ENCODE measurements around the gene SPRR4.

SPRR4 gene

DNA sequence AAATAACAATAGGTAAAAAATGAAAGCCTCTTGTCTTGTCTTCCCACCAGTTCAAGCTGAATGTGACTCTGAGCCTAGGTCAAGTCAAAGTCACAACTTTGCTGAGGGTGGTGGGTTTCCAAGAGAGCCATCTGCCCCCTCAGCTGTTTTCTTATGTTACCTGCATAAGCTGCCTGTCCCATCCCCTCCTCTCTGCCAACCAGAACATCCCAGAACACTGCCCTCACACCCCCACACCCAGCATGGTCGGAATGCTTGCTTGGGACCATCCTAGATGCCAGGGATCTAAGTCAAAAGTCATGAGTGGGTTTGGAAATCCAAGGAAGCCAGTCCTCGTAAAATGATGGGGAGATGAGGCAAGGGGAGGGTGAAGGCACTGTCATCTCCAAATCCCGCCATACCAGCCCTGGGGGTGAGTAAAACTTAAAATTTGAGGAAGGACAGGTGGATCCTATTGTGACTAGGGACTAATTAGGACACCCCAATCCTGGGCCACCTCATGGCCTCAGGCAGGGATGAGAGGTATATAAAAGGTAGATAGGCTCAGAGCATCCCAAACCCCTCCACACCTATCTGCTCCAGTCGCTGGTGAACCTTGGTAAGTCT is 23.7 kb upstream of the SPRR4 start, which contains the start of gene SPRR5:
Gene SPRR5, plus strand, starts transcription at position 556 of the 606 bp plus-strand sequence. CDS start 1,349 bp downstream, outside the sequence.
- Histone ChIP-seq H3K4me3 (ENCODE audit: low read length in 2 of 2) (no peak within 1 kb of the TSS), H3K27me3 (ENCODE audit: control insufficient read depth in 2 of 2, insufficient read depth in 2 of 2, low read length in 2 of 2) (no peaks in the 10 kb centered on the region), H3K36me3 (ENCODE audit: control insufficient read depth in 2 of 2, insufficient read depth in 2 of 2, low read length in 2 of 2) (no peaks in the 10 kb centered on the region), H3K9ac (ENCODE audit: low read depth in 1 of 2, low read length in 2 of 2) (no peak within 1 kb of the TSS), H3K9me3 (ENCODE audit: control insufficient read depth in 2 of 2, low read length in 2 of 2) (no peaks in the 10 kb centered on the region), H3K27ac (ENCODE audit: low read depth in 2 of 2, low read length in 2 of 2) (no peak within 1 kb of the TSS), H3K4me1 (ENCODE audit: control insufficient read depth in 2 of 2, insufficient read depth in 2 of 2, low read length in 2 of 2) (no peaks in the 10 kb centered on the region)

- Histone ChIP-seq H3K9me3 (ENCODE audit: control insufficient read depth in 2 of 2, low read length in 2 of 2) (no peaks in the 10 kb centered on the region), H3K9ac (ENCODE audit: low read depth in 1 of 2, low read length in 2 of 2) (no peak overlapping the region)
These were observed 18.7 kb upstream of the SPRR4 start for GRCh38 chr1:152951711-152952110.

GRCh38 chr1:152953761-152954160 is 16.7 kb upstream of the SPRR4 start:
- H3K27ac ChIP-seq (ENCODE audit: low read depth in 2 of 2, low read length in 2 of 2) = no peak overlapping the region
- no peak overlapping the region for H3K9ac ChIP-seq (ENCODE audit: low read depth in 1 of 2, low read length in 2 of 2)
- no peaks in the 10 kb centered on the region for H3K4me1 ChIP-seq (ENCODE audit: control insufficient read depth in 2 of 2, insufficient read depth in 2 of 2, low read length in 2 of 2)
- H3K4me3 ChIP-seq (ENCODE audit: low read length in 2 of 2) = no peak overlapping the region
- no peaks in the 10 kb centered on the region for H3K9me3 ChIP-seq (ENCODE audit: control insufficient read depth in 2 of 2, low read length in 2 of 2)
- H3K27me3 ChIP-seq (ENCODE audit: control insufficient read depth in 2 of 2, insufficient read depth in 2 of 2, low read length in 2 of 2) = no peaks in the 10 kb centered on the region
- no peaks in the 10 kb centered on the region for H3K36me3 ChIP-seq (ENCODE audit: control insufficient read depth in 2 of 2, insufficient read depth in 2 of 2, low read length in 2 of 2)

More at GRCh38 chr1:152951711-152952110, 18.7 kb upstream of the SPRR4 start:
- H3K27me3 ChIP-seq (ENCODE audit: control insufficient read depth in 2 of 2, insufficient read depth in 2 of 2, low read length in 2 of 2) = no peaks in the 10 kb centered on the region
- H3K4me3 ChIP-seq (ENCODE audit: low read length in 2 of 2) = no peak overlapping the region
- H3K27ac ChIP-seq (ENCODE audit: low read depth in 2 of 2, low read length in 2 of 2) = no peak overlapping the region
- H3K36me3 ChIP-seq (ENCODE audit: control insufficient read depth in 2 of 2, insufficient read depth in 2 of 2, low read length in 2 of 2) = no peaks in the 10 kb centered on the region
- no peaks in the 10 kb centered on the region for H3K4me1 ChIP-seq (ENCODE audit: control insufficient read depth in 2 of 2, insufficient read depth in 2 of 2, low read length in 2 of 2)

GRCh38 chr1:152954436-152954835 is 16.0 kb upstream of the SPRR4 start:
- Histone ChIP-seq H3K9me3 (ENCODE audit: control insufficient read depth in 2 of 2, low read length in 2 of 2) (no peaks in the 10 kb centered on the region), H3K36me3 (ENCODE audit: control insufficient read depth in 2 of 2, insufficient read depth in 2 of 2, low read length in 2 of 2) (no peaks in the 10 kb centered on the region), H3K9ac (ENCODE audit: low read depth in 1 of 2, low read length in 2 of 2) (no peak overlapping the region), H3K27ac (ENCODE audit: low read depth in 2 of 2, low read length in 2 of 2) (no peak overlapping the region), H3K27me3 (ENCODE audit: control insufficient read depth in 2 of 2, insufficient read depth in 2 of 2, low read length in 2 of 2) (no peaks in the 10 kb centered on the region), H3K4me1 (ENCODE audit: control insufficient read depth in 2 of 2, insufficient read depth in 2 of 2, low read length in 2 of 2) (no peaks in the 10 kb centered on the region), H3K4me3 (ENCODE audit: low read length in 2 of 2) (no peak overlapping the region)

GRCh38 chr1:152957561-152957960 is 12.9 kb upstream of the SPRR4 start:
- Histone ChIP-seq H3K4me1 (ENCODE audit: control insufficient read depth in 2 of 2, insufficient read depth in 2 of 2, low read length in 2 of 2) (no peaks in the 10 kb centered on the region), H3K27ac (ENCODE audit: low read depth in 2 of 2, low read length in 2 of 2) (no peak overlapping the region), H3K27me3 (ENCODE audit: control insufficient read depth in 2 of 2, insufficient read depth in 2 of 2, low read length in 2 of 2) (no peaks in the 10 kb centered on the region), H3K4me3 (ENCODE audit: low read length in 2 of 2) (no peak overlapping the region), H3K9ac (ENCODE audit: low read depth in 1 of 2, low read length in 2 of 2) (no peak overlapping the region), H3K9me3 (ENCODE audit: control insufficient read depth in 2 of 2, low read length in 2 of 2) (no peaks in the 10 kb centered on the region), H3K36me3 (ENCODE audit: control insufficient read depth in 2 of 2, insufficient read depth in 2 of 2, low read length in 2 of 2) (no peaks in the 10 kb centered on the region)

GRCh38 chr1:152959273-152959672 is 11.2 kb upstream of the SPRR4 start:
- Histone ChIP-seq H3K4me1 (ENCODE audit: control insufficient read depth in 2 of 2, insufficient read depth in 2 of 2, low read length in 2 of 2) (no peaks in the 10 kb centered on the region), H3K4me3 (ENCODE audit: low read length in 2 of 2) (no peak overlapping the region), H3K36me3 (ENCODE audit: control insufficient read depth in 2 of 2, insufficient read depth in 2 of 2, low read length in 2 of 2) (no peaks in the 10 kb centered on the region), H3K9me3 (ENCODE audit: control insufficient read depth in 2 of 2, low read length in 2 of 2) (no peaks in the 10 kb centered on the region), H3K27ac (ENCODE audit: low read depth in 2 of 2, low read length in 2 of 2) (no peak overlapping the region), H3K27me3 (ENCODE audit: control insufficient read depth in 2 of 2, insufficient read depth in 2 of 2, low read length in 2 of 2) (no peaks in the 10 kb centered on the region), H3K9ac (ENCODE audit: low read depth in 1 of 2, low read length in 2 of 2) (no peak overlapping the region)

- Histone ChIP-seq H3K9me3 (ENCODE audit: control insufficient read depth in 2 of 2, low read length in 2 of 2) (no peaks in the 10 kb centered on the region), H3K27me3 (ENCODE audit: control insufficient read depth in 2 of 2, insufficient read depth in 2 of 2, low read length in 2 of 2) (no peaks in the 10 kb centered on the region), H3K27ac (ENCODE audit: low read depth in 2 of 2, low read length in 2 of 2) (no peak overlapping the region), H3K4me3 (ENCODE audit: low read length in 2 of 2) (no peak overlapping the region), H3K36me3 (ENCODE audit: control insufficient read depth in 2 of 2, insufficient read depth in 2 of 2, low read length in 2 of 2) (no peaks in the 10 kb centered on the region), H3K9ac (ENCODE audit: low read depth in 1 of 2, low read length in 2 of 2) (no peak overlapping the region), H3K4me1 (ENCODE audit: control insufficient read depth in 2 of 2, insufficient read depth in 2 of 2, low read length in 2 of 2) (no peaks in the 10 kb centered on the region)
These were observed 10.5 kb upstream of the SPRR4 start for GRCh38 chr1:152959801-152960451.

GRCh38 chr1:152960452-152961044 is 9.9 kb upstream of the SPRR4 start:
- Histone ChIP-seq H3K9ac (ENCODE audit: low read depth in 1 of 2, low read length in 2 of 2) (no peak overlapping the region), H3K9me3 (ENCODE audit: control insufficient read depth in 2 of 2, low read length in 2 of 2) (no peaks in the 10 kb centered on the region), H3K36me3 (ENCODE audit: control insufficient read depth in 2 of 2, insufficient read depth in 2 of 2, low read length in 2 of 2) (no peaks in the 10 kb centered on the region), H3K4me3 (ENCODE audit: low read length in 2 of 2) (no peak overlapping the region), H3K4me1 (ENCODE audit: control insufficient read depth in 2 of 2, insufficient read depth in 2 of 2, low read length in 2 of 2) (no peaks in the 10 kb centered on the region), H3K27me3 (ENCODE audit: control insufficient read depth in 2 of 2, insufficient read depth in 2 of 2, low read length in 2 of 2) (no peaks in the 10 kb centered on the region), H3K27ac (ENCODE audit: low read depth in 2 of 2, low read length in 2 of 2) (no peak overlapping the region)

DNA sequence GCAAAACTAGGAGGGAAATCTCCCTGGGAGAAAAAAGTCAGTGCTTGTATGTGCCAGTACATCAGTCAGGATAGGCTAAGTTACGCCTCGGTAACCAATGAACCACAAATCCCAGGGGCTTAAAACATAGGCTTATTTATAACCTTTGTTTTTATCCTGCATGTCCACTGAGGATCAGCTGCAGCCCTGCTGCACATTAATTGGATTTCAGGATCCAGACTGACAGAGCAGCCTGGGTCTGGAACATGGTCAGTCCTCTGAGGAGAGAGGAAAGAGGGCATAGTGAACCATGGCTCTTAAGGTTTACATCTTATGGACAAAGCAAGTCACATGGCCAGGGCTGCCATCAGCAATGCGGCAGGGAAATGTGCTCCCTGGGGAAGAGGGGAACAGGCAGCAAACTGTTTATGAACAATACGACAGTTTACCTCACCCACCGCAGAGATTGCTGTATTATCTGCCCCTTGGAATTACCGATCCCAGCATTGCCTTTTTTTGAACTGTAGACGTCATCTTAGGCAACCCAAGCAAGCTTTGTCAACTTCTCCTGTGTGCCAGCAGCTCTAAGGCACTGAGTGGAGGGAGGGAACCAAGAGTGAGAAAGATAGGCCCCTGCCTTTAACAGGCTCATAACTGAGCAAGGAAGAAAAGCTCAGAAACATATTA is 9.1 kb upstream of the SPRR4 start:
- no peaks in the 10 kb centered on the region for H3K27me3 ChIP-seq (ENCODE audit: control insufficient read depth in 2 of 2, insufficient read depth in 2 of 2, low read length in 2 of 2)
- H3K36me3 ChIP-seq (ENCODE audit: control insufficient read depth in 2 of 2, insufficient read depth in 2 of 2, low read length in 2 of 2) = no peaks in the 10 kb centered on the region
- no peaks in the 10 kb centered on the region for H3K4me1 ChIP-seq (ENCODE audit: control insufficient read depth in 2 of 2, insufficient read depth in 2 of 2, low read length in 2 of 2)
- no peak overlapping the region for H3K4me3 ChIP-seq (ENCODE audit: low read length in 2 of 2)
- no peak overlapping the region for H3K9ac ChIP-seq (ENCODE audit: low read depth in 1 of 2, low read length in 2 of 2)
- no peak overlapping the region for H3K27ac ChIP-seq (ENCODE audit: low read depth in 2 of 2, low read length in 2 of 2)
- no peaks in the 10 kb centered on the region for H3K9me3 ChIP-seq (ENCODE audit: control insufficient read depth in 2 of 2, low read length in 2 of 2)

- Histone ChIP-seq H3K4me1 (ENCODE audit: control insufficient read depth in 2 of 2, insufficient read depth in 2 of 2, low read length in 2 of 2) (no peaks in the 10 kb centered on the region), H3K4me3 (ENCODE audit: low read length in 2 of 2) (no peak overlapping the region), H3K9ac (ENCODE audit: low read depth in 1 of 2, low read length in 2 of 2) (no peak overlapping the region), H3K36me3 (ENCODE audit: control insufficient read depth in 2 of 2, insufficient read depth in 2 of 2, low read length in 2 of 2) (no peaks in the 10 kb centered on the region), H3K27me3 (ENCODE audit: control insufficient read depth in 2 of 2, insufficient read depth in 2 of 2, low read length in 2 of 2) (no peaks in the 10 kb centered on the region), H3K27ac (ENCODE audit: low read depth in 2 of 2, low read length in 2 of 2) (no peak overlapping the region), H3K9me3 (ENCODE audit: control insufficient read depth in 2 of 2, low read length in 2 of 2) (no peaks in the 10 kb centered on the region)
These were observed 7.5 kb upstream of the SPRR4 start for GRCh38 chr1:152962876-152963415.
